Measurements from ENCODE around the gene FAM240B. TPM values are rescaled to one million over a fixed set of nuclear protein-coding genes. Genes with fewer than 3 reads are reported as not detected.

The FAM240B gene
- total and polyA plus RNA-seq, 2 experiments from 2014 or later: not detected

GRCh38 chr9:38713426-38713825, 6.5 kb downstream of the FAM240B start (continued):
- TF ChIP-seq JUNB (IDR thresholded peaks at IDR 0.05; ENCODE audit: unreplicated experiment) (no peak), CREB1 (CRISPR knock-in tag; IDR thresholded peaks at IDR 0.05; ENCODE audit: low read depth) (no peak), ETS1 (IDR thresholded peaks at IDR 0.05) (no peak)
- TF ChIP-seq, protein P1, sequence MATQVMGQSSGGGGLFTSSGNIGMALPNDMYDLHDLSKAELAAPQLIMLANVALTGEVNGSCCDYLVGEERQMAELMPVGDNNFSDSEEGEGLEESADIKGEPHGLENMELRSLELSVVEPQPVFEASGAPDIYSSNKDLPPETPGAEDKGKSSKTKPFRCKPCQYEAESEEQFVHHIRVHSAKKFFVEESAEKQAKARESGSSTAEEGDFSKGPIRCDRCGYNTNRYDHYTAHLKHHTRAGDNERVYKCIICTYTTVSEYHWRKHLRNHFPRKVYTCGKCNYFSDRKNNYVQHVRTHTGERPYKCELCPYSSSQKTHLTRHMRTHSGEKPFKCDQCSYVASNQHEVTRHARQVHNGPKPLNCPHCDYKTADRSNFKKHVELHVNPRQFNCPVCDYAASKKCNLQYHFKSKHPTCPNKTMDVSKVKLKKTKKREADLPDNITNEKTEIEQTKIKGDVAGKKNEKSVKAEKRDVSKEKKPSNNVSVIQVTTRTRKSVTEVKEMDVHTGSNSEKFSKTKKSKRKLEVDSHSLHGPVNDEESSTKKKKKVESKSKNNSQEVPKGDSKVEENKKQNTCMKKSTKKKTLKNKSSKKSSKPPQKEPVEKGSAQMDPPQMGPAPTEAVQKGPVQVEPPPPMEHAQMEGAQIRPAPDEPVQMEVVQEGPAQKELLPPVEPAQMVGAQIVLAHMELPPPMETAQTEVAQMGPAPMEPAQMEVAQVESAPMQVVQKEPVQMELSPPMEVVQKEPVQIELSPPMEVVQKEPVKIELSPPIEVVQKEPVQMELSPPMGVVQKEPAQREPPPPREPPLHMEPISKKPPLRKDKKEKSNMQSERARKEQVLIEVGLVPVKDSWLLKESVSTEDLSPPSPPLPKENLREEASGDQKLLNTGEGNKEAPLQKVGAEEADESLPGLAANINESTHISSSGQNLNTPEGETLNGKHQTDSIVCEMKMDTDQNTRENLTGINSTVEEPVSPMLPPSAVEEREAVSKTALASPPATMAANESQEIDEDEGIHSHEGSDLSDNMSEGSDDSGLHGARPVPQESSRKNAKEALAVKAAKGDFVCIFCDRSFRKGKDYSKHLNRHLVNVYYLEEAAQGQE (IDR thresholded peaks at IDR 0.05; ENCODE audit: unreplicated experiment): no peak

DNA sequence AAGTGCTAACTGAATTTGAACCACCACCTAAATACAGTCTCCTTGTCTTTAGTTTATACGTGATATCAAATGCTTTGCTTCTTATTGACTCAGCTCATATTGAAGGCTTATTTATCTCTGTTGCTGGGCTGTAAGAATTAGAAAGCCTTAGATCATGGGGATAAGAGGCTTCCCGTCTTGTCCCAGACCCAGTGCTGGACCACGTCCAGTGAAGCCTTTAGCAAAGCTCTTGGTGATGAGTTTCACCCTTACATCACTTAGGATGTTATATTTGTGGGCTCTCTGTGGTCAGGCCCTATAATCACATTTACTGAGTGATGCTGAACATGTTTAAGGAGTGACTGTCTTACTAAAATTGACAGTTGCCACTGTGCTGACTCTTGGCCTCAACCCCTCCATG, 11.2 kb downstream of the FAM240B start:
- H3K36me3 Mint-ChIP-seq (ENCODE audit: low read depth): peaks cover 2% of the 10 kb centered on the region
- ATAC-seq (no peak), DNase-seq (ENCODE audit: low spot score) (no peak)
- H3K4me3 Mint-ChIP-seq: no peak overlapping the region
- Histone ChIP-seq H3K4me3 (no peak overlapping the region), H3K9me2 (ENCODE audit: insufficient read depth) (peaks cover 3% of the 10 kb centered on the region), H3F3A (replicated peaks; ENCODE audit: low read depth) (no peaks in the 10 kb centered on the region), H4K20me1 (replicated peaks; ENCODE audit: insufficient read depth) (no peaks in the 10 kb centered on the region), H3K36me3 (ENCODE audit: insufficient read depth) (no peaks in the 10 kb centered on the region), H2AFZ (peak overlapping the region; percentile 87), H3K27me3 (ENCODE audit: insufficient read depth) (no peaks in the 10 kb centered on the region), H3K79me2 (replicated peaks; ENCODE audit: insufficient read depth) (no peaks in the 10 kb centered on the region), H3K4me2 (no peak overlapping the region), H3K27ac (ENCODE audit: low read depth) (no peak overlapping the region), H3K4me1 (ENCODE audit: insufficient read depth) (peaks cover 10% of the 10 kb centered on the region; the same call in 1 of the 2 replicates)
- H3K27ac Mint-ChIP-seq: no peak overlapping the region
- peaks cover 2% of the 10 kb centered on the region; the same call in 2 of the 3 replicates for H3K9me3 Mint-ChIP-seq
- H3K4me1 Mint-ChIP-seq: peaks cover 15% of the 10 kb centered on the region
- peaks cover 8% of the 10 kb centered on the region for H3K27me3 Mint-ChIP-seq (ENCODE audit: insufficient read depth, low read depth, poor library complexity)
- no peak for TF ChIP-seq EZH2 (IDR thresholded peaks at IDR 0.05; ENCODE audit: low read depth, unreplicated experiment)

- Mint-ChIP-seq H3K27me3 (ENCODE audit: insufficient read depth, low read depth, poor library complexity) (peaks cover 10% of the 10 kb centered on the region), H3K27ac (no peak overlapping the region), H3K36me3 (ENCODE audit: low read depth) (peaks cover 9% of the 10 kb centered on the region), H3K4me3 (no peak overlapping the region), H3K4me1 (peaks cover 15% of the 10 kb centered on the region), H3K9me3 (peaks cover 9% of the 10 kb centered on the region)
- Histone ChIP-seq H3K79me2 (replicated peaks; ENCODE audit: insufficient read depth) (no peaks in the 10 kb centered on the region), H3K27me3 (ENCODE audit: insufficient read depth) (no peaks in the 10 kb centered on the region), H3K27ac (ENCODE audit: low read depth) (no peak overlapping the region), H3K4me2 (no peak overlapping the region), H4K20me1 (replicated peaks; ENCODE audit: insufficient read depth) (no peaks in the 10 kb centered on the region), H3F3A (replicated peaks; ENCODE audit: low read depth) (no peaks in the 10 kb centered on the region), H3K9me2 (ENCODE audit: insufficient read depth) (peaks cover 3% of the 10 kb centered on the region), H3K4me3 (no peak overlapping the region), H2AFZ (peak overlapping the region; percentile 87), H3K4me1 (ENCODE audit: insufficient read depth) (peaks cover 10% of the 10 kb centered on the region; the same call in 1 of the 2 replicates), H3K36me3 (ENCODE audit: insufficient read depth) (no peaks in the 10 kb centered on the region)
- peak; percentile 92 for ATAC-seq
- peak; percentile 80 for DNase-seq (ENCODE audit: low spot score)
- no peak for TF ChIP-seq NANOG (IDR thresholded peaks at IDR 0.05; ENCODE audit: borderline replicate concordance)
- TF ChIP-seq ZNF462 (CRISPR knock-in tag; IDR thresholded peaks at IDR 0.05): 0 out of 2 replicates have a peak, but pooled peaks have one; percentile 39
- no peak for TF ChIP-seq STAT1 (IDR thresholded peaks at IDR 0.05; ENCODE audit: unreplicated experiment)
These were observed 11.9 kb downstream of the FAM240B start for GRCh38 chr9:38707885-38708637.

Data from GM23338 (cell line).